Lower leg skin (tissue), 3 donors: ENCODE data around the gene CHST15.

ENCODE experiments used
- CTCF ChIP-seq, 3 donors: fragments of 450-650 bp; IDR thresholded peaks; one replicate each; pipeline ENCODE4 v1.5.1; 2016; ENCODE audit warnings: antibody characterized with exemption in 3 of 3, mild to moderate bottlenecking in 3 of 3, moderate library complexity in 2 of 3
- POLR2A ChIP-seq, 2 donors: fragments of 450-650 bp; IDR thresholded peaks; one replicate each; pipeline ENCODE4 v1.6.1; 2016 to 2017; ENCODE audit warnings: antibody characterized with exemption in 2 of 2, mild to moderate bottlenecking in 1 of 2, moderate library complexity in 1 of 2

DNA sequence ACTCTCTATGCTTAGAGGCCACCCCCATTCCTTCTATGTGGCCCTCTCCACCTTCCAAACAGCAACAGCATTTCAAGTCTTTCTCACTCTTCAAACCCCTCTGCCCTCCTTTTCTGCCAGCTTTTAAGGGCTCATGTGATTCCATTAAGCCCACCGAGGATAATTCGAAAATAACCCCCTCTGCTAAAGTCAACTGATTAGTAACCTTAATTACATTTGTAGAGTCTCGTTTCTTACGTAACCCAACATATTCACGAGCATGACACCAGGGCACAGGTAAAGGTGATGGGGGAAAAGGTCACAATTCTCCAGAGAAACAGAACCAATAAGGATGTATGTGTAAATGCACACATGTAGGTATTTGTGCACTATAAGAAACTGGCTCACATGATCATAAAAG is 6.7 kb upstream of the CHST15 start:
- no peak for TF ChIP-seq POLR2A (IDR thresholded peaks at IDR 0.05)
- no peak for TF ChIP-seq CTCF (IDR thresholded peaks at IDR 0.05)
